ENCODE measurements around the gene JAK1. TPM values are rescaled to one million over a fixed set of nuclear protein-coding genes. Genes with fewer than 3 reads are reported as not detected.

Gene JAK1
- polyA plus RNA-seq, 2 of the 4 experiments (the other 2 are of a cell fraction) = 110 to 159 TPM

- WGBS (ENCODE audit: missing lambda C conversion rate) = 67% methylated on average over 3 of the region's 3 CpGs
- H3K4me3 ChIP-seq = no peak overlapping the region
- peaks cover 88% of the 10 kb centered on the region for H3K4me1 ChIP-seq
- no peak for TF ChIP-seq ATOH8 (CRISPR knock-in tag; IDR thresholded peaks at IDR 0.05; ENCODE audit: low read depth)
- no peak for TF ChIP-seq PBX3 (IDR thresholded peaks at IDR 0.05)
- TF ChIP-seq ZNF302 (CRISPR knock-in tag; IDR thresholded peaks at IDR 0.05) = no peak
- no peak for TF ChIP-seq CHD2 (IDR thresholded peaks at IDR 0.05; ENCODE audit: low read length, partially characterized antibody)
- TF ChIP-seq MYC (IDR thresholded peaks at IDR 0.05; ENCODE audit: borderline replicate concordance, low read length) = no peak
- no peak for TF ChIP-seq KDM1A (IDR thresholded peaks at IDR 0.05; ENCODE audit: low read depth)
- TF ChIP-seq POLR2A (IDR thresholded peaks at IDR 0.05; ENCODE audit: low read length) = no peak
- no peak for TF ChIP-seq HOXB13 (CRISPR knock-in tag; IDR thresholded peaks at IDR 0.05; ENCODE audit: low read depth)
- TF ChIP-seq BCL3 (IDR thresholded peaks at IDR 0.05) = no peak
- TF ChIP-seq RNF2 (IDR thresholded peaks at IDR 0.05; ENCODE audit: borderline replicate concordance, low read depth) = no peak
- no peak for TF ChIP-seq TP53 (CRISPR knock-in tag; IDR thresholded peaks at IDR 0.05)
- no peak for TF ChIP-seq HEYL (CRISPR knock-in tag; IDR thresholded peaks at IDR 0.05)
- no peak for TF ChIP-seq CHD4 (IDR thresholded peaks at IDR 0.05; ENCODE audit: borderline replicate concordance)
- no peak for TF ChIP-seq HDAC2 (IDR thresholded peaks at IDR 0.05)
- TF ChIP-seq FOSB (CRISPR knock-in tag; IDR thresholded peaks at IDR 0.05) = no peak
- TF ChIP-seq RARB (CRISPR knock-in tag; IDR thresholded peaks at IDR 0.05) = no peak
- no peak for TF ChIP-seq NPAS2 (CRISPR knock-in tag; IDR thresholded peaks at IDR 0.05; ENCODE audit: borderline replicate concordance)
- no peak for TF ChIP-seq ZSCAN20 (CRISPR knock-in tag; IDR thresholded peaks at IDR 0.05)
- DNase-seq (ENCODE audit: low read depth in 1 of 2, low spot score in 1 of 2) (no peak), FAIRE-seq (no peak), ATAC-seq (peak in 1 of 2 experiments; percentile 20; a peak in 2 of 6 replicates)
- H3K27ac ChIP-seq = peak overlapping the region; percentile 50 to 70; a peak in 5 of 6 replicates
- ChIA-PET POLR2A (no interaction called here), CTCF (no interaction called here)
- H3K4me2 ChIP-seq = peak overlapping the region; percentile 66
- no peaks in the 10 kb centered on the region for H3K9me3 ChIP-seq
These were observed 9.5 kb downstream of the JAK1 start for GRCh38 chr1:64956733-64957441.

- ATAC-seq (peak; percentile 79 to 81), DNase-seq (ENCODE audit: low read depth in 1 of 2, low spot score in 1 of 2) (peak in 1 of 2 experiments; percentile 31), FAIRE-seq (no peak)
- Histone ChIP-seq H3K4me3 (no peak overlapping the region), H3K9me3 (no peaks in the 10 kb centered on the region), H3K4me1 (peaks cover 85% of the 10 kb centered on the region), H3K4me2 (peak overlapping the region; percentile 66), H3K27ac (peak overlapping the region; percentile 50 to 70; a peak in 5 of 6 replicates)
- CTCF ChIA-PET = interaction anchor here (1.0 kb wide), 1 partner anchor 11 kb away, joined by 3 read pairs; no protein-coding TSS in a partner anchor
- TF ChIP-seq RARB (CRISPR knock-in tag; IDR thresholded peaks at IDR 0.05) = no peak
- TF ChIP-seq HMGXB4 (CRISPR knock-in tag; IDR thresholded peaks at IDR 0.05; ENCODE audit: borderline replicate concordance) = no peak
- TF ChIP-seq USF2 (IDR thresholded peaks at IDR 0.05) = no peak
- no peak for TF ChIP-seq REST (IDR thresholded peaks at IDR 0.05)
- no peak for TF ChIP-seq RCOR1 (IDR thresholded peaks at IDR 0.05; ENCODE audit: low read depth, low read length)
- TF ChIP-seq SMC3 (IDR thresholded peaks at IDR 0.05) = no peak
- no peak for TF ChIP-seq KDM5A (IDR thresholded peaks at IDR 0.05)
- no peak for TF ChIP-seq HOXB13 (CRISPR knock-in tag; IDR thresholded peaks at IDR 0.05; ENCODE audit: low read depth)
- no peak for TF ChIP-seq CBX2 (IDR thresholded peaks at IDR 0.05; ENCODE audit: borderline replicate concordance, low read depth)
- TF ChIP-seq ZNF302 (CRISPR knock-in tag; IDR thresholded peaks at IDR 0.05) = no peak
- TF ChIP-seq HDAC2 (IDR thresholded peaks at IDR 0.05) = no peak
- no peak for TF ChIP-seq SREBF2 (IDR thresholded peaks at IDR 0.05)
- WGBS (ENCODE audit: missing lambda C conversion rate) = 39% methylated on average over 3 of the region's 3 CpGs
- POLR2A ChIA-PET = no interaction called here
These were observed 10.2 kb downstream of the JAK1 start for GRCh38 chr1:64956010-64956640.
